Prostate gland (tissue), 2 donors: ENCODE data around the gene RGS3.

Experiments
- POLR2AphosphoS5 ChIP-seq: sonication (generic); formaldehyde crosslinking; IDR thresholded peaks from one replicate; pipeline ENCODE4 v1.6.1; 2017; ENCODE audit warnings: antibody characterized with exemption
- TF ChIP-seq, protein P1 (sequence below), 4 experiments: fragments of 200-600 bp in 2 of 4; fragments of 450-650 bp in 2 of 4; sonication (generic) in 2 of 4; IDR thresholded peaks; 1 replicate in 3 of 4; 2 replicates in 1 of 4; pipeline ENCODE4 v1.5.1; 2016 to 2019; ENCODE audit warnings: antibody characterized with exemption in 4 of 4, mild to moderate bottlenecking in 2 of 4, moderate library complexity in 2 of 4

DNA sequence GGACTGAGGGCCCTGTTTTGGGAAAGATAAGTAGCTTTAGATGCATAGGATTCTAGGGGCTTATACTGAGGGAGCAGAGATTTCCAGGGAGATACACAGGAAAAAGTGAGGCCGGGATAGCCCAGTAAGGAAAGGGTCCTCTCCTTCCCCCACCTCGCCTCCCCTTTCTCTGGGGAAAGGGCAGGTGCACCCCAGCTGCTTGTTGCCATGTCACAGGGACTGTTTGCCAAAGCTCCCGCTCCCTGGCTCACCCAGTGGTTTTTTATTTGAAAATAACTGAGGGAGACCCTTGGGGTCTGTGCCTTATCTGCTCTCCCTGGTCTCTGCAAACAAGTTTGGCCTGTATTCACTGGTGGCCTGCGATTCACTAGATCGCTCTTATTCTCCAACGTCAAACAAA, 51.2 kb downstream of the RGS3 start:
- no peak for TF ChIP-seq POLR2AphosphoS5
- TF ChIP-seq, protein P1, sequence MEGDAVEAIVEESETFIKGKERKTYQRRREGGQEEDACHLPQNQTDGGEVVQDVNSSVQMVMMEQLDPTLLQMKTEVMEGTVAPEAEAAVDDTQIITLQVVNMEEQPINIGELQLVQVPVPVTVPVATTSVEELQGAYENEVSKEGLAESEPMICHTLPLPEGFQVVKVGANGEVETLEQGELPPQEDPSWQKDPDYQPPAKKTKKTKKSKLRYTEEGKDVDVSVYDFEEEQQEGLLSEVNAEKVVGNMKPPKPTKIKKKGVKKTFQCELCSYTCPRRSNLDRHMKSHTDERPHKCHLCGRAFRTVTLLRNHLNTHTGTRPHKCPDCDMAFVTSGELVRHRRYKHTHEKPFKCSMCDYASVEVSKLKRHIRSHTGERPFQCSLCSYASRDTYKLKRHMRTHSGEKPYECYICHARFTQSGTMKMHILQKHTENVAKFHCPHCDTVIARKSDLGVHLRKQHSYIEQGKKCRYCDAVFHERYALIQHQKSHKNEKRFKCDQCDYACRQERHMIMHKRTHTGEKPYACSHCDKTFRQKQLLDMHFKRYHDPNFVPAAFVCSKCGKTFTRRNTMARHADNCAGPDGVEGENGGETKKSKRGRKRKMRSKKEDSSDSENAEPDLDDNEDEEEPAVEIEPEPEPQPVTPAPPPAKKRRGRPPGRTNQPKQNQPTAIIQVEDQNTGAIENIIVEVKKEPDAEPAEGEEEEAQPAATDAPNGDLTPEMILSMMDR (IDR thresholded peaks at IDR 0.05), result no peak
